Thyroid gland (tissue), 4 donors: ENCODE results near the gene SRRM5. TPM values are rescaled to one million over a fixed set of nuclear protein-coding genes. Genes with fewer than 3 reads are reported as not detected.

ENCODE experiments used
- DNase-seq, 2 donors: peaks; one replicate each; pipeline ENCODE4 v3.0.0-alpha.2; 2019
- H3K27ac ChIP-seq, 3 donors: fragments of 200-600 bp; sonication (generic); 1 replicate in 2 of 3; 2 replicates in 1 of 3; pipeline ENCODE4 v1.5.1; 2016 to 2019; ENCODE audit warnings: mild to moderate bottlenecking in 1 of 3, moderate library complexity in 1 of 3
- H3K27me3 ChIP-seq: fragments of 200-600 bp; sonication (generic); one replicate; pipeline ENCODE4 v1.5.1; 2019
- H3K36me3 ChIP-seq, 2 donors: fragments of 200-600 bp; sonication (generic); one replicate each; pipeline ENCODE4 v1.5.1; 2016 to 2019
- H3K4me1 ChIP-seq, 2 donors: fragments of 200-600 bp; sonication (generic); one replicate each; pipeline ENCODE4 v1.5.1; 2017 to 2019
- H3K4me3 ChIP-seq, 3 donors: fragments of 200-600 bp; sonication (generic); replicated peaks in 1 of 3; 1 replicate in 2 of 3; 2 replicates in 1 of 3; pipeline ENCODE4 v1.5.1; 2016; ENCODE audit warnings: mild to moderate bottlenecking in 1 of 3
- H3K9me3 ChIP-seq: fragments of 200-600 bp; sonication (generic); one replicate; pipeline ENCODE4 v1.5.1; 2017
- CTCF ChIP-seq, 6 experiments: fragments of 200-600 bp in 3 of 6; fragments of 450-650 bp in 3 of 6; sonication (generic) in 3 of 6; IDR thresholded peaks; one replicate each; pipeline ENCODE4 v1.5.1; 2016 to 2019; ENCODE audit warnings: antibody characterized with exemption in 6 of 6, mild to moderate bottlenecking in 2 of 6, inconsistent platforms in 1 of 6, moderate library complexity in 1 of 6
- POLR2A ChIP-seq, 2 donors: fragments of 450-650 bp; IDR thresholded peaks; one replicate each; pipeline ENCODE4 v1.6.1; 2017; ENCODE audit warnings: antibody characterized with exemption in 2 of 2, mild to moderate bottlenecking in 2 of 2, moderate library complexity in 1 of 2
- WGBS, 2 donors: methylation state at CpG; one replicate each; pipeline ENCODE4 v1.1.5; 2017; 5-methylcytosine and 5-hydroxymethylcytosine counted together
- intact Hi-C: fragments of 100-400 bp; cut with DNase I; formaldehyde crosslinking; loops from one replicate; pipeline ENCODE4 v1.15.1; 2023
- total RNA-seq, 4 donors: library from RNA; depleted of rRNA; stranded (reverse); fragments of >200 nt; gene quantifications; one replicate each; pipeline ENCODE4 v1.2.3, GENCODE V29; 2016

SRRM5 gene
- total RNA-seq, 4 donors from 2014 or later = 0.27 to 1.5 (median 0.59) TPM; not detected in 1

GRCh38 chr19:43620061-43621001 lies 8.4 kb downstream of the SRRM5 start:
- H3K27ac ChIP-seq = peak overlapping the region; percentile 88 to 97 (median 95)
- no peaks in the 10 kb centered on the region for H3K9me3 ChIP-seq
- 49 to 69% methylated on average over 16 to 21 of the region's 23 CpGs for WGBS, 2 donors
- intact Hi-C loops = no loop called here
- H3K27me3 ChIP-seq = no peaks in the 10 kb centered on the region
- no peaks in the 10 kb centered on the region for H3K36me3 ChIP-seq
- H3K4me1 ChIP-seq = peaks cover 10 to 11% of the 10 kb centered on the region in 2 donors
- no peak for DNase-seq
- TF ChIP-seq POLR2A (IDR thresholded peaks at IDR 0.05) = no peak
- TF ChIP-seq CTCF (IDR thresholded peaks at IDR 0.05) = no peak
- H3K4me3 ChIP-seq = peak overlapping the region; percentile 38 to 74 (median 72)

- DNase-seq = no peak
- no peaks in the 10 kb centered on the region for H3K9me3 ChIP-seq
- H3K4me1 ChIP-seq = peaks cover 7 to 10% of the 10 kb centered on the region in 2 donors
- no peaks in the 10 kb centered on the region for H3K36me3 ChIP-seq
- no peaks in the 10 kb centered on the region for H3K27me3 ChIP-seq
- no peak overlapping the region for H3K4me3 ChIP-seq
- WGBS, 2 donors = 79 to 83% methylated on average over 4 of the region's 4 CpGs
- intact Hi-C loops = no loop called here
- H3K27ac ChIP-seq = no peak overlapping the region
- TF ChIP-seq CTCF (IDR thresholded peaks at IDR 0.05) = no peak
- no peak for TF ChIP-seq POLR2A (IDR thresholded peaks at IDR 0.05)
These were observed 10.2 kb downstream of the SRRM5 start for GRCh38 chr19:43622070-43622469.

- Histone ChIP-seq H3K4me3 (no peak overlapping the region), H3K9me3 (no peaks in the 10 kb centered on the region), H3K36me3 (no peaks in the 10 kb centered on the region), H3K27me3 (no peaks in the 10 kb centered on the region), H3K4me1 (peaks cover 7 to 10% of the 10 kb centered on the region in 2 donors), H3K27ac (no peak overlapping the region)
- 78 to 83% methylated on average over 1 of the region's 1 CpG for WGBS, 2 donors
- DNase-seq = no peak
- TF ChIP-seq POLR2A (IDR thresholded peaks at IDR 0.05) (no peak), CTCF (IDR thresholded peaks at IDR 0.05) (no peak)
- intact Hi-C loops = no loop called here
These were observed 11.1 kb downstream of the SRRM5 start for GRCh38 chr19:43622956-43623355.

DNA sequence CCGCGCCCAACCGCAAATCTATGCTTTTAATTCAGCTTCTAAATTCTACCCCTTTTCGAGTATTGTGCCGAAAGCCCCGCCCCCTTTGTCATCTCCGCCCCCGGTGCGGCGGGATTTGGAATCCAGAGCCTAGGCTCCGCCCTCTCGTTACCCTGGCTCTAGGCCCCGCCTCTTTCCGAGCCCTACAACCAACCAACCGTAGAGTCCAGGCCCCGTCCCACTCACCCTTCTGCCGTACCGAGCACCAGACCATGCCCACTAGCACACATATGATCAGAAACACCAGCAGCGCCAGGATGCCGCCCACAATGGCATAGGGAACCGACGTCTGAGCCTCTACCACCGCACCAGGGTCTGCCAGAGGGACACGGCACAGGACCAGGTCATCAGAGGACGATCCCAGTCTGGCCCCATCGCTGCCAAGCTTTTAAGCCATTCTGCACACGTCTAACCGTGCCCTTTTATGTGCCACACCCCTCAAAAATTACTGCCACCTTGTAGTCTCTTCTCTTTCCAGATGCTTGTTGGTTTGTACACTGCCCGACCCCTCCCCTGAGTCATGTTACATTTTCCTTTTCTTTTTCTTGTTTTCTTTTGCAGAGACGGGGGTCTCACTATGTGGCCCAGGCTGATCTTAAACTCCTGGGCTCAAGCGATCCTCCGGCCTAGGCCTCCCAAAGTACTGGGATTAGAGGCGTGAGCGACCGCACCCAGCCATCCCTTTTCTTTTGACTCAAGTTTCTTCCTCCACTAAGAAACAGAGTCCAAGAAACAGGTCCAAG lies 12.2 kb downstream of the SRRM5 start:
- no peaks in the 10 kb centered on the region for H3K9me3 ChIP-seq
- DNase-seq = no peak
- H3K36me3 ChIP-seq = no peaks in the 10 kb centered on the region
- TF ChIP-seq CTCF (IDR thresholded peaks at IDR 0.05) = no peak
- TF ChIP-seq POLR2A (IDR thresholded peaks at IDR 0.05) = no peak
- no peaks in the 10 kb centered on the region for H3K27me3 ChIP-seq
- intact Hi-C loops = no loop called here
- H3K4me3 ChIP-seq = no peak overlapping the region
- no peak overlapping the region for H3K27ac ChIP-seq
- 84 to 91% methylated on average over 35 of the region's 35 CpGs for WGBS, 2 donors
- H3K4me1 ChIP-seq = peaks cover 0 to 4% of the 10 kb centered on the region in 2 donors
